GM18520 (cell line): ENCODE measurements around the gene PROZ.

ENCODE experiments used
- ATAC-seq: cut with Tn5 transposase; IDR thresholded peaks from one replicate; pipeline ENCODE4 v1.9.1; 2021; ENCODE audit not compliant: unreplicated experiment

The PROZ gene

GRCh38 chr13:113139577-113139976 is 18.9 kb upstream of the PROZ start:
- ATAC-seq: no peak

- no peak for ATAC-seq
Observed at GRCh38 chr13:113140677-113141600, 17.5 kb upstream of the PROZ start.

GRCh38 chr13:113141601-113141970 is 16.9 kb upstream of the PROZ start:
- ATAC-seq: no peak

- no peak for ATAC-seq
Observed at GRCh38 chr13:113142876-113143275, 15.6 kb upstream of the PROZ start.

GRCh38 chr13:113143466-113144254 is 14.8 kb upstream of the PROZ start:
- no peak for ATAC-seq

GRCh38 chr13:113144255-113144629 is 14.2 kb upstream of the PROZ start:
- no peak for ATAC-seq

GRCh38 chr13:113145496-113145895 is 13.0 kb upstream of the PROZ start:
- no peak for ATAC-seq

- no peak for ATAC-seq
Observed at GRCh38 chr13:113145911-113146598, 12.4 kb upstream of the PROZ start.

- no peak for ATAC-seq
Observed at GRCh38 chr13:113146750-113147149, 11.7 kb upstream of the PROZ start.

GRCh38 chr13:113147206-113147605 is 11.2 kb upstream of the PROZ start:
- no peak for ATAC-seq

GRCh38 chr13:113148407-113148806 is 10.0 kb upstream of the PROZ start:
- no peak for ATAC-seq

- ATAC-seq: no peak
Observed at GRCh38 chr13:113148940-113149503, 9.4 kb upstream of the PROZ start.

GRCh38 chr13:113149711-113150549 is 8.5 kb upstream of the PROZ start:
- ATAC-seq: no peak

- no peak for ATAC-seq
Observed at GRCh38 chr13:113150550-113151365, 7.7 kb upstream of the PROZ start.

GRCh38 chr13:113151745-113152690 is 6.4 kb upstream of the PROZ start:
- ATAC-seq: no peak

- ATAC-seq: no peak
Observed at GRCh38 chr13:113152691-113152983, 5.8 kb upstream of the PROZ start.

GRCh38 chr13:113152984-113153809 is 5.3 kb upstream of the PROZ start:
- no peak for ATAC-seq
